Glutamatergic neuron (in vitro differentiated cells): ENCODE data around the gene CFAP92. TPM values are rescaled to one million over a fixed set of nuclear protein-coding genes. Genes with fewer than 3 reads are reported as not detected.
A peak's percentile ranks its signal among the peaks of the same experiment; 100 is the strongest.

ENCODE experiments used
- DNase-seq: peaks from one replicate; pipeline ENCODE4 v3.0.0; 2022
- H3K27ac Mint-ChIP-seq: one replicate; pipeline ENCODE4 v1.8.0; 2020; ENCODE audit warnings: mild to moderate bottlenecking, mixed read lengths, inconsistent platforms; ENCODE audit not compliant: unreplicated experiment
- H3K27me3 Mint-ChIP-seq: one replicate; pipeline ENCODE4 v1.8.0; 2020; ENCODE audit warnings: mild to moderate bottlenecking, moderate library complexity, mixed read lengths, inconsistent platforms; ENCODE audit not compliant: unreplicated experiment
- H3K36me3 Mint-ChIP-seq: one replicate; pipeline ENCODE4 v1.8.0; 2020; ENCODE audit warnings: mild to moderate bottlenecking, mixed read lengths, inconsistent platforms; ENCODE audit not compliant: unreplicated experiment
- H3K4me1 Mint-ChIP-seq: one replicate; pipeline ENCODE4 v1.8.0; 2020; ENCODE audit warnings: mild to moderate bottlenecking, low read depth, mixed read lengths, inconsistent platforms; ENCODE audit not compliant: unreplicated experiment
- H3K4me3 Mint-ChIP-seq: one replicate; pipeline ENCODE4 v1.8.0; 2020; ENCODE audit warnings: mild to moderate bottlenecking, mixed read lengths, inconsistent platforms; ENCODE audit not compliant: unreplicated experiment
- H3K9me3 Mint-ChIP-seq: one replicate; pipeline ENCODE4 v1.8.0; 2020; ENCODE audit warnings: mild to moderate bottlenecking, moderate library complexity, mixed read lengths, inconsistent platforms; ENCODE audit not compliant: unreplicated experiment
- total RNA-seq: library from RNA; stranded (reverse); fragmentation: NEBNext Ultra II Directional; extraction: Animal tissue kit (Norgen Biotek cat#: 25700); gene quantifications from one replicate; pipeline ENCODE4 v1.2.1, GENCODE V29; 2021; ENCODE audit not compliant: unreplicated experiment
- TF ChIP-seq, protein P1 (sequence below): fragments of 200-600 bp; sonication (generic); IDR thresholded peaks from one replicate; pipeline ENCODE4 v1.5.0; 2021; ENCODE audit not compliant: partially characterized antibody, unreplicated experiment

CFAP92 gene
- total RNA-seq, 1 donor from 2014 or later = 0.15 TPM

DNA sequence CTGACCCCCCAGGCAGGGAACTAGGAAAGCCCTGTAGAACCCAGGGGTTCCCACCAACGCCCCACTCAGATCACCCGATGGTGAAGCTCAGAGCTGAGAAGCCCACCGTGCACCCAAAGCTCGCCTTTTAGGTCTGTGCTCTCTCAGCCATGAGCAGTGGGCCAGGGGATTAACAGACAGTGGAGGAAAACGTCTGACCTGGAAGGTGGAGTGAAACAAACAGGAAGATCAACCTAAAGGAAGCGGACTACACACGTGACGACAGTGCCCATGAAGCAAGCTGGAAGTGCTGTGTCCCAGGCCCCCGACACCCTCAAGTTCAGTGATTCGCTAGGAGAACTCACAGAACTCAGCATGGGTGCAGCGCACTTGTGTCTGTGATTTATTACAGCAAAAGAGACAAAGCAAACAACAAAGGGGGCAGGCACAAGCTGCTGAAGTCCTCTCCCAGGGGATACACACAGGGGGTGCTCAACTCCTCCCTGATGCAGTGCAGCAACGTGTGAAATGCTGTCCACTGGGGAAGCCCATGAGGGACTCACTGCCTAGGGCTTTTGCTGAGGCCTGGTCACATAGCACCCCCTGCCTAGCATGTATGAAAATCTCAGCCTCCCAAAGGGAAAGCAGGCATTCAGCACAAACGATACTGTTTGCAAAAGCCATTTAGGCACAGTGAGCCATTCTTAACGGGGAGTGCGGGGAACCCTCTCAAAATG is 43.5 kb downstream of the CFAP92 start:
- no peaks in the 10 kb centered on the region for H3K4me1 Mint-ChIP-seq
- H3K27me3 Mint-ChIP-seq = no peaks in the 10 kb centered on the region
- H3K36me3 Mint-ChIP-seq = peaks cover 4% of the 10 kb centered on the region
- H3K27ac Mint-ChIP-seq = no peak overlapping the region
- DNase-seq = peak; percentile 24
- TF ChIP-seq, protein P1, sequence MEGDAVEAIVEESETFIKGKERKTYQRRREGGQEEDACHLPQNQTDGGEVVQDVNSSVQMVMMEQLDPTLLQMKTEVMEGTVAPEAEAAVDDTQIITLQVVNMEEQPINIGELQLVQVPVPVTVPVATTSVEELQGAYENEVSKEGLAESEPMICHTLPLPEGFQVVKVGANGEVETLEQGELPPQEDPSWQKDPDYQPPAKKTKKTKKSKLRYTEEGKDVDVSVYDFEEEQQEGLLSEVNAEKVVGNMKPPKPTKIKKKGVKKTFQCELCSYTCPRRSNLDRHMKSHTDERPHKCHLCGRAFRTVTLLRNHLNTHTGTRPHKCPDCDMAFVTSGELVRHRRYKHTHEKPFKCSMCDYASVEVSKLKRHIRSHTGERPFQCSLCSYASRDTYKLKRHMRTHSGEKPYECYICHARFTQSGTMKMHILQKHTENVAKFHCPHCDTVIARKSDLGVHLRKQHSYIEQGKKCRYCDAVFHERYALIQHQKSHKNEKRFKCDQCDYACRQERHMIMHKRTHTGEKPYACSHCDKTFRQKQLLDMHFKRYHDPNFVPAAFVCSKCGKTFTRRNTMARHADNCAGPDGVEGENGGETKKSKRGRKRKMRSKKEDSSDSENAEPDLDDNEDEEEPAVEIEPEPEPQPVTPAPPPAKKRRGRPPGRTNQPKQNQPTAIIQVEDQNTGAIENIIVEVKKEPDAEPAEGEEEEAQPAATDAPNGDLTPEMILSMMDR = no peak
- H3K9me3 Mint-ChIP-seq = peaks cover 9% of the 10 kb centered on the region
- no peak overlapping the region for H3K4me3 Mint-ChIP-seq

- Mint-ChIP-seq H3K36me3 (peaks cover 4% of the 10 kb centered on the region), H3K27me3 (no peaks in the 10 kb centered on the region), H3K4me1 (no peaks in the 10 kb centered on the region), H3K4me3 (no peak overlapping the region), H3K9me3 (peaks cover 9% of the 10 kb centered on the region), H3K27ac (no peak overlapping the region)
- no peak for DNase-seq
- TF ChIP-seq, protein P1 = no peak
Measured at GRCh38 chr3:128949158-128949557, 44.7 kb downstream of the CFAP92 start.

DNA sequence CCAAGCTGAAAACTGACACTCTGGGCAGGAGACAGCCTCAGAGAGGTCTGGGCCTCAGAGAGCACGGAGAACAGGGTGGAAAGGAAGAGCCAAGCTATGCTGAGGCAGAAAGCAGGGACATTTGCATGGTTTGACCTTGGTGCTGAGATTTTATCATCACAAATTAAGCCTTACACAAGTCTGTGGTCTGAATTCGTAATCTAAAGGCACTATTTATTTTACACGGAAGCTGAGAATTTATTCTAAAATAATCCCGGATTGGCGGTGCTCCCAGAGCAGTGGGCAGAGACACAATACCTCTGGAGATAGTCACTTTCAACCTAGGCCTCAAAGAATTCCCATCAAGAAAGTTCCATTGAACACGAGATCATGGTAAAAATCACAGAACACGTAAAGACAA is 47.5 kb downstream of the CFAP92 start:
- no peak for DNase-seq
- peaks cover 2% of the 10 kb centered on the region for H3K27me3 Mint-ChIP-seq
- H3K27ac Mint-ChIP-seq = no peak overlapping the region
- H3K9me3 Mint-ChIP-seq = peaks cover 2% of the 10 kb centered on the region
- TF ChIP-seq, protein P1 = no peak
- no peak overlapping the region for H3K4me3 Mint-ChIP-seq
- no peaks in the 10 kb centered on the region for H3K36me3 Mint-ChIP-seq
- no peaks in the 10 kb centered on the region for H3K4me1 Mint-ChIP-seq

DNA sequence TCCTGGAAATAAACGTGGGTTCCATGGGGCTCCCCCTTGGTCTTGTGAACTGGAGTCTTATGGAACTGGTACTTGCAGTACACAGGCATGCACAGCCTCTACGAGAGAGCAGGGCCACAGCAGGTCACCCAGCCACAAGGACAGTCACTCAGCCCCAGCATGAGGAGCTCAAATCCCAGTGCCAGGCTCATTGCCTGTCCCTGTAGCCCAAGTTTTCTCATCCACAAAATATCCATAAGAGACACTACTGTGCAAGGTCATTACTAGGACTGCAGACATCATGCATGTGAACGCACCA is 48.0 kb downstream of the CFAP92 start:
- Mint-ChIP-seq H3K9me3 (peaks cover 2% of the 10 kb centered on the region), H3K36me3 (no peaks in the 10 kb centered on the region), H3K27ac (no peak overlapping the region), H3K27me3 (peaks cover 2% of the 10 kb centered on the region), H3K4me1 (no peaks in the 10 kb centered on the region), H3K4me3 (no peak overlapping the region)
- TF ChIP-seq, protein P1 = no peak
- no peak for DNase-seq

- TF ChIP-seq, protein P1 = no peak
- no peaks in the 10 kb centered on the region for H3K4me1 Mint-ChIP-seq
- no peak for DNase-seq
- peaks cover 2% of the 10 kb centered on the region for H3K27me3 Mint-ChIP-seq
- H3K36me3 Mint-ChIP-seq = no peaks in the 10 kb centered on the region
- H3K27ac Mint-ChIP-seq = no peak overlapping the region
- no peak overlapping the region for H3K4me3 Mint-ChIP-seq
- H3K9me3 Mint-ChIP-seq = peaks cover 2% of the 10 kb centered on the region
Measured at GRCh38 chr3:128945041-128945877, 48.6 kb downstream of the CFAP92 start.
